Mesenteric fat pad (tissue), 1 donor: Measurements from ENCODE around the gene HPS6. TPM values are rescaled to one million over a fixed set of nuclear protein-coding genes. Genes with fewer than 3 reads are reported as not detected.
"Not testable (repeated sequence)": the region's sequence is repeated elsewhere in the genome, so short reads cannot be mapped to it uniquely, and the experiment has no call there.

Experiments
- DNase-seq: peaks from one replicate; pipeline ENCODE4 v3.0.0-alpha.2; 2020; ENCODE audit warnings: low spot score
- long read RNA-seq: library from polyadenylated mRNA; unstranded; transcript quantifications from one replicate; pipeline ENCODE4 v2.0.0, GENCODE V29; 2020
- total RNA-seq: library from RNA; stranded (reverse); fragmentation: NEBNext Ultra II Directional; extraction: Animal tissue kit (Norgen Biotek cat#: 25700); gene quantifications from one replicate; pipeline ENCODE4 v1.2.1, GENCODE V29; 2021
- donor health status: DM: yes; HTN: yes; CAD: no.

HPS6 gene
- 15.7 TPM for total RNA-seq
- long read RNA-seq, partial matches to known transcripts: 0 of 3 reads
- long read RNA-seq, other reads (novel, unspliced or antisense): 0 of 3 reads

DNA sequence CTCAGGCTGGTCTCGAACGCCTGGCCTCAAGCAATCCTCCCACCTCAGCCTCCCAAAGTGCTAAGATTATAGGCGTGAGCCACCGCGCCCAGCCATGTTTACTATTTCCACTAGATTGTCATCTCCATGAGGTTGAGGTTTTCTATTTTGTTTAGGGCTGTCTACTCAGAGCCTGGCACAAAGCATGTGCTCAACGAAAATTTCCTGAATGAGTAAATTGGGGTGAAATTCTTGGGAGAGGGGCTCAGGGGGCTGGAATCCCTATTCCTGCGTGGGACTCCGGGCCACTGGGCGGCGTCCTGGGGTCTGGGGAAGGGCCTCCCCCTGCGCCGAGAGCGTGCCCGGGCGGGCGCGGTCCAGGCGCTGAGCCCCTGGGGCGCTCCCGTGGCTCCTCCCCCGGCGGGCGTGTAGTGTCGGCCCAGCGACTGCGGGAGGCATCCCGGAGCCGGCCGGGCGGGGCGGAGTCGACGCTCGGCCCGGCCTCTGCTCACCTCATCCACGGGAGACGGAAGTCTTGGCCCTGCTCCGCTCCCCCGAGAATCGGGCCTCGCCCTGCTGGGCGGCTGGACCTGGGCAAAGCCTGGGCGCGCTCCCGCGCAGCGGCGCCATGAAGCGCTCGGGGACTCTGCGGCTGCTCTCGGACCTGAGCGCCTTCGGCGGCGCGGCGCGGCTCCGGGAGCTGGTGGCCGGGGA, at the start of gene HPS6:
Gene HPS6 (plus strand): TSS at position 482 of the 693 bp plus-strand sequence. CDS start 126 bp downstream, at position 608.
- peak; percentile 97 for DNase-seq

DNA sequence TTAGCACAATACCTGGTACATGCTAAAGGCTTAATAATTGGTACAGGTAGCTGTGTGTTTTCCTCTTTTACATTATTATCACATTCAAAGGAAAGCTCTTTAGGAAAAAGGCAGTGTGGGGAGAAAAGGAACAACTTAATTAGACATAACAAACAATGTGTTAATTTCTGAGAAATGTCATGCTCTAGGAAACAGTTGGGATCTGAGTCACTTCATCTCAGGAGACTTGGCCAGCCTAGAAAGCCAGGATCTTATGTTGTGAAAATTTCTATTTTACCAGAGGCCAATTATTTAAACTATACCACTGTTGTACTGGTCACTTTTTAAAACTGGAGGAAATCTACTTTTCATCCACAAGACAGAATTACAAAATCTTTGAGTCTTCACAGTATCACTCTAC, 48.7 kb upstream of the HPS6 start:
- DNase-seq: no peak

DNA sequence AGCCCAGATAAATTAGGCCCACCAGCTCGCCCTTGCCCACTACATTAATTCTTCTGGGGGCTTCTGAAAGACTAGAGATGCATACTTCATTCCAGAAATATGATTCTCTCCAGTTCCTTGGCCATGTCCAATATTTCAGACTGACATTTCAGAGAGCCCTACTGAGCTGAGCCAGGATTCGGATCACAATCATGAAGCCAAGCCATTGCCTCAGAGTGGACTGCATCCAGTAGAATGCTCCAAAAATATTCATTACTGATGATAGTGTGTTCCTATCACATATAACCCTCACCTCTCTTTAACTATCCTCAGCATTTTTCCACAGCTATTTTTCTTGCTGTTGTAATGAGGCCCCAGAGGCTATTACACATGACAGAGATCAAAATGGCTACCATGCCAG, 47.9 kb upstream of the HPS6 start:
- no peak for DNase-seq

DNA sequence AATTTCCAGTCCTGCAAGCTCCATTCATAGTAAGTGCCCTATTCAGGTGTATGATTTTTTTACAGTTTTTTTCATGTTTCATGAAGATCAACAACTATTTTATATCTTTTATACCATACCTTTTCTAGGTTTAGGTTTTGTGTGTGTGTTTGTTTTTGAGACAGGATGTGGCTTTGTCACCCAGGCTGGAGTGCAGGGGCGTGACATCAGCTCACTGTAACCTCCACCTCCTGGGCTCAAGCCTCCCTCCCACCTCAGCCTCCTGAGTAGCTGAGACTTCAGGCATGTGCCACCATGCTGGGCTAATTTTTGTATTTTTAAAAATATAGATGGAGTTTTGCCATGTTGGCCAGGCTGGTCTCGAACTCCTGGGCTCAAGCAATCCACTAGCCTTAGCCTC, 44.2 kb upstream of the HPS6 start:
- no peak for DNase-seq

DNA sequence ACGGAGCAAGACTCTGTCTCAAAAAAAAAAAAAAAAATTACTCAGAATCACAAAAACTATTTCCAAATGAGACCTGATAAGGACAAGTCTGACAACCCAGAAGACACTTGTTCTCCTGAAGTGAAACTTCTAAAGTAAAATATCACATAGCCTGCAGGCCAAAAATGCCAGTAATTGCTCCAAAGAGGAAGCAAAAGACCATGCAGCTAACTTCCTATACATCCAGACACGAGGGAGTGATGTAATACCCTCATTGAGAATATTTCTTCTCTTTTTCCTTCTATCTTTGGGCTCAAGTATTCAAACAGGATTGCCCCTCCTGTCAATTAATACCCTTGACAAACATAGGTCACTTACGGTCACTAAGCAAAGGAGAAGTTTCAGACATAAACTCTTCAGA, 40.4 kb upstream of the HPS6 start:
- no peak for DNase-seq

DNA sequence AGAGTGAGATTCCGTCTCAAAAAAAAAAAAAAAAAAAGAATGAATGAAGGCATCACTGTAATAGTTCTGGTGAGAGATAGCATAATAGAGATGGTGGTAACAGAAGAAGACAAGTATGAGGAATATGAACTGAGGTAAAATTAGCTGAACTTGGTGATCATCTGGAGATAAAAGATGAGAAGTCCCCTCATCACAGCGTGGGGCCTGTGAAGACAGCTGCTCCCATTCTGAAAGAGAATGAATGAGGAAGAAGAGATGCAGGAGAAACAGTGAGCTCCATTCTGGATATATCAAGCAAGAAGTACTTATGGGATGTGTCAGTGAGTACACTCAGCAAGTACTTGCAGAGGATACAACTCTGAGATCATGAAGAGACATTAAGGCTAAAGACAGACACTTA, 37.9 kb upstream of the HPS6 start:
- no peak for DNase-seq

DNA sequence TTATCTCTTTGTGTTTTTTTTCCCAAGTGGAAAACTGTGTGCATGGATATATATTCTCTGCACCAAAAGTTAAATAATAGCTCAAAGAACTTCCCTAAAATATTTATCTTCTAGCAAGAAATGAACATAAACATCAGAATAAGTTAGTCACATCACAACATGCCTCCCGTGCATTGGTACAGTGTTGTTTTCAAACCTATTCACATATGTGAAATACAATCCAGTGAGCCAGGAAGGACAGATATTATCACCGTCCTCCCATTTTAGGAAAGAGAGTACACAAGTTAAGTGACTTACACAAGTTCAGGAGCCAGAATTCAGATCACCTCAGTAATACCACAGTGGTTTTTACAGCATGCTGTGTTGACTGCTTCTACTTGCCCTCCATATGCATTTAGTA, 31.4 kb upstream of the HPS6 start:
- no peak for DNase-seq

DNA sequence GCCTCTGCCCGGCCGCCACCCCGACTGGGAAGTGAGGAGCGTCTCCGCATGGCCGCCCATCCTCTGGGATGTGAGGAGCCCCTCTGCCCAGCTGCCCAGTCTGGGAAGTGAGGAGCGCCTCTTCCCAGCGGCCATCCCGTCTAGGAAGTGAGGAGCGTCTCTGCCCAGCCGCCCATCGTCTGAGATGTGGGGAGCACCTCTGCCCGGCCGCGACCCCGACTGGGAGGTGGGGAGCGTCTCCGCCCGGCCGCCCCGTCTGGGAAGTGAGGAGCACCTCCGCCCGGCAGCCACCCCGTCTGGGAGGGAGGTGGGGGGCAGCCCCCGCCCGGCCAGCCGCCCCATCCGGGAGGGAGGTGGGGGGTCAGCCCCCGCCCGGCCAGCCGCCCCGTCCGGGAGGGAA, 29.3 kb upstream of the HPS6 start:
- not testable (repeated sequence) for DNase-seq

DNA sequence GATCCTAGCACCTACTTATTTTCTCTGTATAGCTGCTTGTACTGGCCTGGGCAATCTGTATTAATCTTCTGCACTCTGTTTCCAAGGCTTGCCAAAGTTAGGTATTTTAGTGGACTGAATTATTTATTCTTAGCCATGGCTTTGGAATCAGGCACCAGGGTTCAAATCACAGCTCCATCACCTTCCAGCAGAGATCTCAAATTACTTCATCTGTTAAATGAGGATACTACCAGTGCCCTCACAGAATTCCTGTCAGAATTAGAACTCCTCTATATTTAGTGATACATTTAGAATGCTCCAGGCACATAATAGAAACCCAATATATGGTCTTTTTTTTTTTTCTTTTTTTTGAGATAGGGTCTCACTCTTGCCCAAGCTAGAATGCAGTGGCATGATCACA, 26.7 kb upstream of the HPS6 start:
- DNase-seq: no peak

DNA sequence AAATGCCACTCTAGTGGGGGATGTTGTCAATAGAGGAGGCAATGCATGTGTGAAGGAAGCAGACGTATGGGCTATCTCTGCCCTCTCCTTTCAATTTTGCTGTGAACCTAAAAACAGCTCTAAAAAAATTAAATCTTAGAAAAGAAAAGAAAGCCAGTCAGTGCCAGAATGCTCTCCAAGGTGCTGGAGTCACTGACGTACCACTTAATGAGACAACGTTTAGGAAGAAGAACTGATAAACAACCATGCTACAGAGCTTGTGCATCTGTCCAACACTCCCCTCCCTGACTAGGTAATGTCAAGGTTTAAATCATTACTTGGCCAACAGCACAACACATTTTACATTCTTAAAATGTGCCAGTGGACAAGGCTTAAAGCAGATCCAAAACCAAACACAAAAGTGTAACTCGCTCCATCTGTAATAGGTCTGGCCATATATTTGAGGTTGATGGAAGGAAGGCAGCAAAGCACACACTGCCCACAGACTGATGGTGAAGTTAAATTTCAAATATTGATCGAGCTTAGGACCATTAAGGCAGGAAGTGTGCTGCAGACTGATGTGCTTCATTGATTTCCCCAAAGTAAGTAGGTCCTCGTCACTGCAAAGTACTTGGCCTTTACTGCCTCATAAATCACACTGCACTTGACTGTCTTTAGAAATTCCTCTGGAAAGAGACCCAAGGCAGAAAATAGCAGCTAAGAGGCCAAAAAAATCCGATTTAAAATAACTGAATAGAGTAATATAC, 24.7 kb upstream of the HPS6 start:
- DNase-seq: no peak

DNA sequence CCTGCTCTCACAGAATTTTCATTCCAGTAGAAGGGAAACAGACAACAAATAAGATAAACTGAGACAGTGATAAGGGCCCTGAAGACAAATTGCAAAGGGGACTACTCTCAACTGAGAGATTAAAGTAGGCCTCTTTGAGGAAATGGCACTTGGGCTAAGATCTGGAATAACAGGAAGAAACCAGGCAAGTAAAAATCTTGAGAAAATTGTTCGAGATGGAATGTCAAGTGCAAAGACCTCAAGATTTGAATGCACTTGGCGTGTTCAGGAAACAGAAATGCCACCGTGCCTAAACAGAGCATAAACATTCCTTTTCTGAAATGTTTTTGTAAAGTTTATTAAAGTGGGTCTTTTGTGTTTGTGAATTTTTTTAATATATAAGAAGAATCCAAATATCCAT, 19.9 kb upstream of the HPS6 start:
- no peak for DNase-seq

DNA sequence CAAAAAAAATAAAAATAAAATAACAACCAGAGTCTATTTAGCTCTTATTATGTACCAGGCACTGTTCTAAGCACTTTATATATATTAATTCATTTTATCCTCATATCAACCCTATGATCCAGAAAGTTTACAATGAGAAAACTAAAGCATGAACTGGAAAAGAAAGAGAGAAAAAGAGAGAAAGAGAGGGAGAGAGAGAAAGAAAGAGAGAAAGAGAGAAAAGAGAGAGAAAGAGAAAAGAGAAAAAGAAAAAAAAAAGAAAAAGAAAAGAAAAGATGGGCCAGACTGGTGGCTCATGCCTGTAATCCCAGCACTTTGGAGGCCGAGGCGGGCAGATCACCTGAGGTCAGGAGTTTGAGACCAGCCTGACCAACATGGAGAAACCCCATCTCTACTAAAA, 19.1 kb upstream of the HPS6 start:
- no peak for DNase-seq

DNA sequence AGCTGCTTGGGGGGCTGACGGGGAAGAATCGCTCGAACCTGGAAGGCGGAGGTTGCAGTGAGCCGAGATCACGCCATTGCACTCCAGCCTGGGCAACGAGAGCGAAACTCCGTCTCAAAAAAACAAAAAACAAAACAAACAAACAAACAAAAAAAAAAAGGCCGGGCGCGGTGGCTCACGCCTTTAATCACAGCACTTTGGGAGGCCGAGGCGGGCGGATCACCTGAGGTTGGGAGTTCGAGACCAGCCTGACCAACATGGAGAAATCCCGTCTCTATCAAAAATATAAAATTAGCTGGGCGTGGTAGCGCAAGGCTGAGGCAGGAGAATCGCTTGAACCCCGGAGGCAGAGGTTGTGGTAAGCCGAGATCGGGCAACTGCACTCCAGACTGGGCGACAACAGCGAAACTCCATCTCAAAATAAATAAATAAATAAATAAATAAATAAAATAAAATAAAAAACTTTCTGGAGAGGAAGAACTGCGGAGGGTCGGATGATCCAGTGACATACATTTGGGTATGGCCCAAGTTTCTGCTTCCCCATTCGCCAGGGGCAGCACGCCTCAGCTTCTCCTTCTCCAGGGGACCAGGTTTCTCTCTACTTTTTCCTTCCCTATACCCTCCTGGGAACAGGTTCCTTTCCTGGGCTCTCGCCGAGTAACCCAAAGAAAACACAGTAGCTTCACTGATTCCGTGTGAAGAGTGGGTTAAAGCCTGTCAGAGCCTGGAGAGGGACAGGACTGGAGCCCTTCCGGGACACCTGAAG, 10.1 kb upstream of the HPS6 start:
- DNase-seq: peak; percentile 30

DNA sequence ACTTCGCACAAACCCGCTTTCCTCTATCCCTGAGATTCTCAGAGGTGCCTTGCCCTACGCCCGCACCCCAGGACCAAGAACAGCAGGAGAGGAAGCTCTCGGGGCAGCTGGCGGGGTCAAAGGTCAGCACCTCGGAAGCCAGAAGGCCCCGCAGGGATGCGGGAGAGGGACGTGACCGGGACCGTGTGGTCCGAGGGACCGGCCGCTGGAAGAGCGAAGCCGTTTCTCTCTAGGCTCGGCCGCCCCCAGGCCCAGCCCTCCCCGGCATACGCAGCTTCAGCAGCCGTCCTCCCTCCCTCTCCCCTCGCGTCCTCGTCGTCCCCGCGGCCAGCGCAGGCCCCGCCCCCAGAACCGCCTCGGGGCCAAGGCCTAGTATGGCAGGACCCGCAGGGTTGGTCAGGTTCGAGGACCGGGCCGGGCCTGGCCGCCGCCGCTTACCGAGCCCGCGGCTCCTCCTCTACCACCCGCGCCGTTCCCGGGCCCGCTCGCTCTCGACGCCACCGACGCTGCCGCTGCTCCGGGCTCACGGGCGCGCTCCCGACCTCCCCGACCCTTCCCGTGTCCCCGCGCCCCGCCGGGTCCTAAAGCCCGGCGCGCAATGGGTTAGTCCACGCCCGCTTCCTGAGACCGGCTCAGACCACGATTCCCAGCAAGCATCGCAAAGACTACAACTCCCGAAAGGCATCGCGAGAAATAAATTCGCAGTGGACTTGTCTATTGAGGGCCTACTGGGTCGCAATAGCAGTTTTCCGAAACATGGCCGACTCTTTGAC, 9.3 kb upstream of the HPS6 start, which contains the start of gene ARMH3:
Gene ARMH3 (minus strand): TSS at position 527 of the 773 bp plus-strand sequence. CDS start 16,059 bp downstream, outside the sequence.
- peak; percentile 94 for DNase-seq

DNA sequence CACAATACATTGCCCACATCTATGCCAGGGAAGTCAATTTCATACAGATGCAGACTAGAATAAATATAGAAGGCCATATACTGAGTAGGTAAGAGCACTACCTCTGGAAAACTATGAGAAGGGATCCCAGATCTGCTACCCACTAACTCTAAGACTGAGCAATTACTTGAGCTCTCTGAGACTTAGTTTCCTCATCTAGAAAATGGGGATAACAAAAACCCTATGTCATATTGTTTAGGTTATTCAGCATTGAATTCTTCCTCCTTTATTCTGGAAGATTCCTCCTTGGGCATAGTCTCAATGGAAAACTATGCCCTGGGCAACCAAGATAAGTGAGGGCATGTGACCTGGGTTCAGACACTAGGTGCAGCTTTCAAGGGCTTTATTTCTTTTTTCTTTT, 5.2 kb upstream of the HPS6 start:
- DNase-seq: no peak

DNA sequence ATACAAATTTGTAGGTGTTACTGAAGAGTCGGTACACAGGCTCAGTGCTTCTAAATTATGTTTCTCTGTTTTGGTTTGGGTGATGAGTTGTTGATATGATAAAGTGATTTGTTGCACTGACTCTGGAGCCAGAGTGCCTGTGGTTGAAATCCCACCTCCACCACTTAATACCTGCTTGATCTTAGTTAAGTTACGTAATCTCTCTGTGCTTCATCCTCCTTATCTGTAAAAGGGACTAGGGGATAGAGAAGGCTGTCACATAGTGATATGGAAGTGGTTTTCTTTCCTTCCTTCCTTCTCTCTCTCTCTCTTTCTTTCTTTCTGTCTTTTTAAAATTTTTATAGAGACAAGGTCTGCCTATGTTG, 664 bp upstream of the HPS6 start:
- DNase-seq: no peak

DNA sequence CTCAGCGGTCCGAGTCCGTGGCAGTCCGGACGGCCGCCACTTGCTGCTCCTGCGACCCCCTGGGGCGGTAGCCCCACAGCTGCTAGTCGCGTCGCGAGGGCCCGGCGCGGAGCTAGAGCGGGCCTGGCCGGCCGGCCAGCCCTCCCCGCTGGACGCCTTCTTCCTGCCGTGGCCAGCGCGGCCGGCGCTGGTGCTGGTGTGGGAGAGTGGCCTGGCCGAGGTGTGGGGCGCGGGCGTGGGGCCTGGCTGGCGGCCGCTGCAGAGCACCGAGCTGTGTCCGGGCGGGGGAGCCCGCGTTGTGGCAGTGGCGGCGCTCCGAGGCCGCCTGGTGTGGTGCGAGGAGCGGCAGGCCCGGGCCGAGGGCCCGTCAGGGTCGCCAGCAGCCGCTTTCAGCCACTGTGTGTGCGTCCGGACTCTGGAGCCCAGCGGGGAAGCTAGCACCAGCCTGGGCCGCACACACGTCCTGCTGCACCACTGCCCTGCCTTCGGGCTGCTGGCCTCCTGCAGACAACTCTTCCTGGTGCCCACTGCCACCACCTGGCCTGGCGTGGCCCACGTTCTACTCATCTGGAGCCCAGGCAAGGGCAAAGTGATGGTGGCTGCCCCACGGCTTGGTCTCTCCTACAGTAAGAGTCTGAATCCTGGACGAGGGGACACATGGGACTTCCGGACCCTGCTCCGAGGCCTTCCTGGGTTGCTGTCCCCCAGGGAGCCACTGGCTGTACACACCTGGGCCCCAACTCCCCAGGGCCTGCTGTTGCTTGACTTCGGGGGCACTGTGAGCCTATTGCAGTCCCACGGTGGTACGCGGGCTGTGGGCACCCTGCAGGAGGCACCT, 631 bp downstream of the HPS6 start:
- DNase-seq: peak; percentile 90

DNA sequence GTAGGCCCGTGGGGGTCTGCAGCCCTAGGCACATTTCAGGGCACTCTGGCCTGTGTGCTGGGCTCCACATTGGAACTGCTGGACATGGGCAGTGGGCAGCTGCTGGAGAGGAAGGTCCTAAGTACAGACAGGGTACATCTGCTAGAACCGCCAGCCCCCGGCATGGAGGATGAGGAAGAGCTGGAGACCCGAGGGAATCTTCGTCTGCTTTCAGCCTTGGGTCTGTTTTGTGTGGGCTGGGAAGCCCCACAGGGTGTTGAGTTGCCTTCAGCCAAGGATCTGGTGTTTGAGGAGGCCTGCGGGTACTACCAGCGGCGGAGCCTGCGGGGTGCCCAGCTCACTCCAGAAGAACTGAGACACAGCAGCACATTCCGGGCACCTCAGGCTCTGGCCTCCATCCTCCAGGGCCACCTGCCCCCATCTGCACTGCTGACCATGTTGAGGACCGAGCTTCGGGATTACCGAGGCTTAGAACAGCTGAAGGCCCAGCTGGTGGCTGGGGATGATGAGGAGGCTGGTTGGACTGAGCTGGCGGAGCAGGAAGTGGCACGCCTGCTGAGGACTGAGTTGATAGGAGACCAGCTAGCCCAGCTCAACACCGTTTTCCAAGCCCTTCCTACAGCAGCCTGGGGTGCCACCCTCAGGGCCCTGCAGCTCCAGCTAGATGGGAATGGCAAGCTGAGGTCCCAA, 1.4 kb downstream of the HPS6 start:
- DNase-seq: no peak

DNA sequence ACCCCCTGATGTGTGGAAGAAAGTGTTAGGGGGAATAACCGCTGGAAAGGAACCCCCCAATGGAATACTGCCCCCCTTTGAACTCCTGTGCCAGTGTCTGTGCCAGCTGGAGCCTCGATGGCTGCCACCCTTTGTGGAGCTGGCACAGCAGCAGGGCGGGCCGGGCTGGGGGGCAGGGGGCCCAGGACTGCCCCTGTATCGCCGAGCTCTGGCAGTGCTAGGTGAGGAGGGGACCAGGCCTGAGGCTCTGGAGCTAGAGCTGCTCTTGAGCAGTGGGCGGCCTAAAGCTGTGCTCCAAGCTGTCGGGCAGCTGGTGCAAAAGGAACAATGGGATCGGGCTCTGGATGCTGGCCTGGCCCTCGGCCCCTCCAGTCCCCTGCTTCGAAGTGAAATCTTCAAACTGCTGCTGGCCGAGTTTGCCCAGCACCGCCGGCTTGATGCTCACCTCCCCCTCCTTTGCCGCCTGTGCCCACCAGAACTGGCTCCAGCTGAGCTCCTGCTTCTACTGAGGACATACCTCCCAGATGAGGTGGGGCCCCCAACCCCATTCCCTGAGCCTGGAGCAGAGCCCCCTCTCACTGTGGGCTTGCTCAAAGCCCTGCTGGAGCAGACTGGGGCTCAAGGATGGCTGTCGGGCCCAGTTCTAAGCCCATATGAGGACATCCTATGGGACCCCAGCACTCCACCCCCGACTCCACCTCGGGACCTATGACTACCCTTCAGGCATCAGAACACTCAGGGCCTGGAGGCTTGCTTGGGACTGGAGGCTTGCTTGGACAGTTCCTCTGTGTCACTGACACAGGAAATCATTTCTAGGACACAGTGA, 2.2 kb downstream of the HPS6 start:
- no peak for DNase-seq
